ENCODE data around the gene SNX1.
A peak's percentile ranks its signal among the peaks of the same experiment; 100 is the strongest.

Gene SNX1

GRCh38 chr15:64149893-64150578 is 54.3 kb downstream of the SNX1 start:
- no peak for ATAC-seq
- TF ChIP-seq ZFP3 (CRISPR knock-in tag; IDR thresholded peaks at IDR 0.05) = no peak
- no peak for TF ChIP-seq ZNF70 (CRISPR knock-in tag; IDR thresholded peaks at IDR 0.05)
- no peak for TF ChIP-seq PATZ1 (CRISPR knock-in tag; IDR thresholded peaks at IDR 0.05; ENCODE audit: borderline replicate concordance)
- TF ChIP-seq SNAI2 (CRISPR knock-in tag; IDR thresholded peaks at IDR 0.05) = no peak
- TF ChIP-seq OSR1 (CRISPR knock-in tag; IDR thresholded peaks at IDR 0.05) = no peak
- no peak for TF ChIP-seq ZNF8 (CRISPR knock-in tag; IDR thresholded peaks at IDR 0.05)
- no peak for TF ChIP-seq RARB (CRISPR knock-in tag; IDR thresholded peaks at IDR 0.05)

- TF ChIP-seq ZC3H10 (CRISPR knock-in tag; IDR thresholded peaks at IDR 0.05) = no peak
- no peak for TF ChIP-seq BACH2 (CRISPR knock-in tag; IDR thresholded peaks at IDR 0.05; ENCODE audit: borderline replicate concordance)
- TF ChIP-seq ESRRG (CRISPR knock-in tag; IDR thresholded peaks at IDR 0.05) = no peak
- no peak for TF ChIP-seq ZNF8 (CRISPR knock-in tag; IDR thresholded peaks at IDR 0.05)
- TF ChIP-seq TCF4 (CRISPR knock-in tag; IDR thresholded peaks at IDR 0.05; ENCODE audit: borderline replicate concordance) = no peak
- no peak for TF ChIP-seq GLIS3 (CRISPR knock-in tag; IDR thresholded peaks at IDR 0.05)
- no peak for TF ChIP-seq TOX (CRISPR knock-in tag; IDR thresholded peaks at IDR 0.05; ENCODE audit: borderline replicate concordance)
- no peak for TF ChIP-seq TSHZ2 (CRISPR knock-in tag; IDR thresholded peaks at IDR 0.05)
- TF ChIP-seq PPARA (CRISPR knock-in tag; IDR thresholded peaks at IDR 0.05; ENCODE audit: borderline replicate concordance) = no peak
- TF ChIP-seq ZFP30 (CRISPR knock-in tag; IDR thresholded peaks at IDR 0.05) = no peak
- no peak for TF ChIP-seq RARB (CRISPR knock-in tag; IDR thresholded peaks at IDR 0.05)
- peak; percentile 6 for ATAC-seq
These were observed 56.1 kb downstream of the SNX1 start, which contains the start of gene SNX22 for GRCh38 chr15:64151727-64152506. Gene SNX22 (plus strand): TSS chr15:64151731. CDS start chr15:64151776, 45 bp downstream.

DNA sequence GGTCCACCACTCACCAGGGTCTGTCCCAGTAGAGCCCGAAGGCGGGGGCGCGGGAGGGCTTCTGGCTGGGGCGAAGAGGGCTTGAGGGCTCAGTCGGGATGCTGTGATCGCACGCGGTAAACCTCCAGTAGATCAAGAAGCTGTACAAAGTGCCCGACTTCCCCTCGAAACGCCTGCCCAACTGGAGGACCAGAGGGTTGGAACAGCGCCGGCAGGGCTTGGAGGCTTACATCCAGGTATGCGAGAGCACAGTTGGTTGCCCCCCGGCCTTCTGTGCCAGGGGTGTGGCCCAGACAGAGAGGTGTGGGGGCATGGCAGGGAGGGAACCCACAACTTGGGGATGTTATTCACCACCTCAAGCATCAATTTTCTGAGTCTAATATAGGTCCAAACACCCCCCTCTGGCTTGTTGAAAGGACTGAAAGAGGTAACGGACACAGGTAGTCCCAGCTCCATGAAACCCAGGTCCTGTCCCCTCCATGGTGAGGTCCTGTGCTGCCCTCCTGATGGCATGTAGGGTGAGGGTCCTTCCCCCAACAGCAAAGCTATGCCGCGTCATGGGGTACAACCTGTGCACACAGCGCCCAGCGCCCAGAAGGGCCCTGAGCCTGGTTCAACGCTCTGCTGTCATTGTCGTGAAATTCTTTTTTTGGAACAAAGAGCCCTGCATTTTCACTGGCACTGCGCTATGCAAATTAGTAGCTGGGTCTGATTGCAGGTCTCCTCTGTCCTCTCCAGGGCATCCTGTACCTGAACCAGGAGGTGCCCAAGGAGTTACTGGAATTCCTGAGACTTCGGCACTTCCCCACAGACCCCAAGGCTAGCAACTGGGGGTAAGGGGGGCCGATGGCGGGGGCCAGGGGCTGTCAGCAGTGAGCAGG is 57.0 kb downstream of the SNX1 start:
- ATAC-seq = peak; percentile 3
- TF ChIP-seq ARNTL (CRISPR knock-in tag; IDR thresholded peaks at IDR 0.05; ENCODE audit: borderline replicate concordance, low read depth) (no peak), ISL1 (CRISPR knock-in tag; IDR thresholded peaks at IDR 0.05) (no peak), RARB (CRISPR knock-in tag; IDR thresholded peaks at IDR 0.05) (no peak), POU6F1 (CRISPR knock-in tag; IDR thresholded peaks at IDR 0.05; ENCODE audit: borderline replicate concordance, low read depth) (no peak), SNAI2 (CRISPR knock-in tag; IDR thresholded peaks at IDR 0.05) (no peak), ZFP30 (CRISPR knock-in tag; IDR thresholded peaks at IDR 0.05) (no peak), TSHZ2 (CRISPR knock-in tag; IDR thresholded peaks at IDR 0.05) (no peak), ZC3H10 (CRISPR knock-in tag; IDR thresholded peaks at IDR 0.05) (no peak), PPARA (CRISPR knock-in tag; IDR thresholded peaks at IDR 0.05; ENCODE audit: borderline replicate concordance) (no peak), ZNF70 (CRISPR knock-in tag; IDR thresholded peaks at IDR 0.05) (no peak), CSDC2 (CRISPR knock-in tag; IDR thresholded peaks at IDR 0.05) (no peak), ESRRG (CRISPR knock-in tag; IDR thresholded peaks at IDR 0.05) (no peak), PATZ1 (CRISPR knock-in tag; IDR thresholded peaks at IDR 0.05; ENCODE audit: borderline replicate concordance) (no peak), ZNF8 (CRISPR knock-in tag; IDR thresholded peaks at IDR 0.05) (no peak), TOX (CRISPR knock-in tag; IDR thresholded peaks at IDR 0.05; ENCODE audit: borderline replicate concordance) (no peak), OSR1 (CRISPR knock-in tag; IDR thresholded peaks at IDR 0.05) (no peak), BACH2 (CRISPR knock-in tag; IDR thresholded peaks at IDR 0.05; ENCODE audit: borderline replicate concordance) (no peak), ZFP3 (CRISPR knock-in tag; IDR thresholded peaks at IDR 0.05) (no peak), GLIS3 (CRISPR knock-in tag; IDR thresholded peaks at IDR 0.05) (no peak)

Data from SK-N-SH treated with all-trans-retinoic acid at 6 μM for 48 hours (cell line).